Activated CD8-positive, alpha-beta memory T cell treated with anti-CD3 and anti-CD28 coated beads, Interleukin-2, amount 50 U/mL, for 1 hour (primary cell): ENCODE data around the gene SOS1.

Experiments
- DNase-seq: peaks from one replicate; pipeline ENCODE4 v3.0.0-alpha.2; 2020; ENCODE audit errors: extremely low read depth

SOS1 gene

DNA sequence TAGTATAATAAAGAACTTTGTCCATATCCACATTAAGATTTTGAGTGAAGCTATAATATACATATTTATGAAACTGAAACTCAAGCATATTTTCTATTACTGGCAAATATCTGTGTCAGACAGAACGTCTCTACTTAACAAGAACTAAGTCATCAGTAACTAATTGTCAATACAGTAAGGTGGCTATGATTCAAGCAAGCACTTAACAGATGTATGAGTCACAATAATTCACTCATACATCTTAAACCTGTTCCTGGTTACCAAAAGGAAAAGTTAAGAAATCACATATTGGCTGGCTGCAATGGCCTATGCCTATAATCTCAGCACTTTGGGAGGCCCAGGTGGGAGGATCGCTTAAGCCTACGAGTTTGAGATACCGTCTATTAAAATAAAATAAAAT is 96.0 kb downstream of the SOS1 start:
- DNase-seq: no peak

DNA sequence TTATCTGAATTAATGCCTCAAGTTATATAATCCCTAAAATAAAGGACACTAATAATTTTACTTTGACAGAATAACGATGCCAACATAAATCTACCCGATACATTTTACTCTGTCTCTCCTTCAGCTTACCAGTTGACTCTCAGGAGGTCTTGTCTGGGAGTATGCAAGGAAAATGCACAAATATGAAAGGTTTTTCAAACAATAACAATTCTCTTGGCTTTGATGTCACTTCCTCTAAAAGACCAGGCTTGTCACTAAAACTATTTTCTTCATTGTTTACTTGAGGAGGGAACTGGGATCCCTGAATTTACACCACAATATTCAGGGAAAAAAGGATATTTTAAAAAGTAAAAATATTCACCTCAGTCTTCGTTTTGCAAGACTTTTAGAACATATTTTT is 97.2 kb downstream of the SOS1 start:
- no peak for DNase-seq

- DNase-seq: no peak
These were observed 98.1 kb downstream of the SOS1 start for GRCh38 chr2:39022642-39023235.

- DNase-seq: no peak
These were observed 100.5 kb downstream of the SOS1 start for GRCh38 chr2:39020383-39020782.

DNA sequence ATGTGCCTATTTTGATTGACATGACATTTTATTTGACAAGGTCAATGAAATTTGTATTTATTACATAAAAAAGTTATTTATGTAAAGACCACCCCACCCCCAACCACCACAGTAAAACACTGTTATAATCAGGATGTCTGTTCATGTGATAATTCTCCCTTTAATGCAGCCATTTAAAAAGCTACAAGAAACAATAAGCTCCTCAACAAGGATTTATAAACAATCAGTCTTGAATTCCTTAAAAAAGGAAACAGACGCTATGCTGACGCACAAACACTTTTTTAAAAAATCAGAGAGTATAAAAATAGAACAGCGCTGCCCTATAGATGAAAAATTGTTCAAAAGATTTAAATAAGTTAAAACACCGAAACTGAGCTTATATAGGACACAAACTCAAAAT is 102.2 kb downstream of the SOS1 start:
- DNase-seq: no peak

- no peak for DNase-seq
These were observed 103.5 kb downstream of the SOS1 start for GRCh38 chr2:39017334-39017733.

- no peak for DNase-seq
These were observed 105.4 kb downstream of the SOS1 start for GRCh38 chr2:39015424-39015823.

DNA sequence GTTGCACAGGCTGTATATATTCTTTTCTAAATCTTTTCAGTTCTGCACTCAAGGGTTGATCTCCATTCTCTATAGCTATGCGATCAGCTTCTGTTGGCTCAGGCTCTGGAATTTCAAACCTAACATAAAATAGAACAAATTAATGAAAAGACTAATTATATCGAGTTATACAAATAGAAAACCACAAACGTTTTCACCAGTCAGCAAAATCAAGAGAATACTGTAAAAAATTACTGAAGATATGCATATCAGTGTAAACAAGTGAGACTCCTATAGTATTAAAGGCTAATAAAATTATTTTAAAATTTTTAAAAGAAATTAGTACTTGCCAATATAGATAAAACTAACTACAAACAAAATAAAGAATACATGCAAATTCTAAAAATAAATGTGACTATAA is 107.0 kb downstream of the SOS1 start:
- no peak for DNase-seq

DNA sequence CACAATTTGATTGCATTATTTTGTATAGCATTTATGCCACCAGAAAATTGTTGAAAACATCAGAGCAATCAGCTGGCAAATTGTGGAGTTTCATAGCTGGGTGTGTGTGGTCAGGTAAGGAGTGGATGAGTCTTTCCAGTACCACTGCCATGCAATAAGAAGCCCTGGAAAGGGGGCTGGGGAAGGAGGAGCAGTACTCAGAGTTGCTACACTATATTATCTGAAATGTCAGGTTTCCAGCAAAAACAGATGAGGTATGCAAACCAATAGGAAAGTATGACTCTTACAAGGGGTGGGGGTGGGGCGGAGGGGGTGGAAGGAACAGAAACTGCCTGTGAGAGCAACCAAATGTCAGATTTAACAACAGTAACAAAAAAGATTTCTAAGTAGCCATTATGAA is 112.2 kb downstream of the SOS1 start:
- DNase-seq: no peak

DNA sequence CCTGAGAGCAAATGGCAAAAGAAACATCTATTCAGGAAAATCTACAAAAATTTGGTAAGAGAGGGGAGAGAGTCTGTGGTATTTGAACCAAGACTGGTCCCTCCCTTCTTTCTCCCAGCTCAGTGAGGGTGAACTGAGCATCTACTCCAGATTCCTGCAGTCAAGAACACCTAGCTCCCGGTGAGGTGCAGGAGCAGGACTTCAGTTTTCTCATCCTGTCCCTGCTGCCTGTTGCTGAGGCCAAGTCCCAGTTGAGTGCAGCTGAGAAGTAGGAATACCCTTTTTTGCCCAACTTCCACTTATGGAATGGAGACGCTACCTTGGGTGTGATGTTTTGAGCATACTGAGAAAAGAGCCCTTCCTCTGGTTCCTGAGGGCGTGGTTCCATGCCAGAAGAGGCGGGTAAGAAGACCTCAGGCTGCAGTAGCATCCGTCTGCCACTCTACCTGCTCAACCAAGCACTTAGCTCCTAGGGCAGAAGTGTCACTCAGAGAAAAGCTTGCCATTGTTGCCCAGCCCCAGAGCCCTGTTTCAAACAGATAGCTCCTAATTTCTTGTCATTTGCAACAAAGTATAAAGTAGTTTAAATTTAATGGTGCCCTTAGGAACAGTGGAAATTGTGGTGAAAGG is 112.9 kb downstream of the SOS1 start:
- DNase-seq: no peak

DNA sequence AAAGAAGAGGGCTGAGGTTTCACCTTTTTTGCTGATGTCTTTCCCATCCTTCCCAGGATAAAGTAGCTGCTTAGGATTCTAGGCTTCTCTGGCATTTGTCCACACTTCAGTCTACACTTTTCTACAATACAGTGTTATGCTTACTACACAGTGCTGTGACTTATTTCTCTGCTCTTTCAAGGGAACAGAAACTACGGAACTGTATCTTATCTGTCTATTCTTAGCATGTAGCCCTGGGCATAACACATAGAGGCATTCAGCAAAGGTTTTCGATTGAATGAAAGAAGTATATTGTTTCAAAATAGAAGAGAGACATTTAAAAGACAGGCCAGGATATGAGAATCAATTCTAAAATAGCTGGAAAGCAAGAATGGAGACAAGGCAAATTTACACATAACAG is 120.3 kb downstream of the SOS1 start:
- DNase-seq: no peak

DNA sequence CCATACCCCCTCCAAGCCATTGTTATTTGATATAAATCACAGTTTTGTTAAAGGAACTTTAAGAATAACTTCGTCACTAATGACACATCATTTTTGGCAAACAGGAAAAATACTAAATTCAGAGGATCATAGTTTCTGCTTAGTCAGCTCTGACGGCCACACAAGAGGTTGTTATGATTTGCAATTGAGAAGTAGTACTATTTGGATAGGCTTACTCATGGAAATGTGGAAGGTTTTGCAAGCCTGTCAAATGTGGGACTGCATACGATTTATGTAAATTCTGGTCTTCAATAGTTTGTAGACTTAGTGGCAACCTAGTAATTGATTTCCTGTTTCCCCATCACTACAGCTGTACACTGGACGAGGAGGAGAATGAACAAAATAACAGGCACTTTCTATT is 123.1 kb downstream of the SOS1 start:
- no peak for DNase-seq

DNA sequence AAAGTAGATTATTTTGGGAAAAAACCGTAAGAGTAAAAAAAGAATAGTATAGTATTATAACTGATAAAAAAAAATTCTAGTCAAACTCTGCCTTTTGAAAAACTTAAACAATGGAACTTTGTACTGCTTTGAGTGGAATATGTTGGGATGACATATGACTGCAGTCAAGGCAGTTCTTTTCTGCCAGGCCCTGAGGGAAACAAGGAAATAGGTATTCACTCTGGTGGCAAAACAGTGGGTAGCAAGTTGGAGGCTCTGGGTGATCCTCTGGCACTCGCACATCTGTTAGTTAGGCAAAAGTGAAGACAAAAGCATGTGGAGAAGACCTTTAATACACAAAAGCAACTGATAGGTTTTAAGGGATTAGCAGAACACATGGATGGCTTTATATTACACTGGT is 129.0 kb downstream of the SOS1 start:
- DNase-seq: no peak

- no peak for DNase-seq
These were observed 132.1 kb downstream of the SOS1 start for GRCh38 chr2:38988716-38989115.

DNA sequence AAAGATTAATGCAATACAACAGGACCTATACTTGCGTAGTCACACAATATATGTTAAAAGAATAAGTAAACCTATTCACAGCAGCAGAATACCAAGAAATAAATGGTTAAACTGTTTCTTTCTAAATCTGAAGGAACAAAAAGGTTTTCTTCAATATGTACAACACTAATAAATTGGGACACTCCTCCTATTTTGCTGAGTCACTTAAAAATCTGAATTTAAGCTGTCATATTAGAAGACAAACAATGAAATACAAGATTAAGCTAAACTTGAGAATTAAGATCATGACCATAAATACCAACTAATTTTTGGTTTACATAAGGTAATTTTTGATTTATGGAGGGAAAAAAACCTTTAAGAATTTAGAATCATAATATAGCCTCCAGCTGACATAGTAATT is 138.4 kb downstream of the SOS1 start:
- DNase-seq: no peak

GRCh38 chr2:38981670-38982357 is 139.0 kb downstream of the SOS1 start:
- DNase-seq: no peak

DNA sequence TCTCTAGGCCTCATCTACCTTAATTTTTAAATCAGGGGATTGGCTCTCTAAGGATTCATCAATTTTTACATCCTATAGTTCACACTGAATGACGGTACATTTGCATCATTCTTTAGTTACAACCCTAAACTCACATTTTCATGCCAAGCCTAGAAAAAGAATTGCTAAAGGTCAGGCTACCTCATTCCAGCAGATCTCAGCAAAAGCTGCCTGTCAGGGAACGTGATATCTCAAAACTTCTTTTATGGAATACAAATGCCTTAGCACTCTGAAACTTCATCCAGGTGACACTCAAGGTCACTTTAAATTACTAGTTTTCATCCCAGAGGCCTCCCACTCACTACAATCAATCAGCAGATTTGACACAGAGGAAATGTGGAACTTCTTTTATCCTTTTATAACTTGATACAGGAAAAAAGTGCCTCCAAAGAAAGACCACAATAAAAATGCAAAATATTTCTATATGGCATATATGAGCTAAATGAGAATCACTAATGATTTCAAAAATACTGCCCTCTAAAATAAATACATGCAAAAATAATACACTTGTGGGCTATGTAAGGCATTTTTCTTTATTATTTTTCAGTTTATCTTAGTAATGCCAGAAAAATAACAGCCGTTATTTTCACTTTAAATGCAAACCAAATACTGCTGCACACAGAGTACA is 139.7 kb downstream of the SOS1 start:
- DNase-seq: no peak

GRCh38 chr2:38978908-38979307 is 141.9 kb downstream of the SOS1 start:
- no peak for DNase-seq

GRCh38 chr2:38978296-38978903 is 142.5 kb downstream of the SOS1 start:
- no peak for DNase-seq

DNA sequence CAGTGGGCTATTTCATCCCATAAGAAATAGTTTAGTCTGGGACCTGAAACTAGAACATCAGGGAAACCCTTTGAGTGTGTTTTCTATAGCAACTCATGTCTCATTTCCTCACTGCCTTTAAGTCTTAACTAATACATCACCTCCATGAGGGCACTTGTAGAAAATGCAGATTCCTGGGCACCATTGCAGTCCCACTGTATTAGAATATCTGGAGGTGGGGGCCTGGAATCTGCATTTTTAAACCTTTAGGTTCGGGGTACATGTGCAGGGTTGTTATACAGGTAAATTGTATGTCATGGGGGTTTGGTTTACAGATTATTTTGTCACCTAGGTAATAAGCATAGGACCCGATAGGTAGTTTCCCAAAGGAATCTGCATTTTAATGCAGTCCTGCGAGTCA is 143.8 kb downstream of the SOS1 start:
- DNase-seq: no peak

DNA sequence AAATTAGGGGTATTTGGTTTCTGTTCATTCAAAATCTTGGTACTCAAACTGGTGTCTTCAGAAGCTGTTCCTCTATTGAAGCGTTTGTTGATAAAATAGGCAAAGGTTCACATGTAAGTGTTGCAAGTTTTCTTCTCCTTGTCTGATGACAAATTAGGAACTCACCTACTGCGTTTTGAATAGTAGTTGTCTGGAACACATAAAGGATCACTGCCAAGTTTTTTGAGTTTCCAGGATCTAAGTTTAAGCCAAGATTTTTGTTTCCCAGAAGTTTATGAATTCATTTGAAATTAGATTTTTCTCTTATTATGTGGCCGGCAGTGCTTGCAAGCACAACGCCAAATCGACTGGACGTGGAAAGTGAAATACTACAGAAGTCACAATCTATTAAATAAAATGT is 145.8 kb downstream of the SOS1 start:
- no peak for DNase-seq

DNA sequence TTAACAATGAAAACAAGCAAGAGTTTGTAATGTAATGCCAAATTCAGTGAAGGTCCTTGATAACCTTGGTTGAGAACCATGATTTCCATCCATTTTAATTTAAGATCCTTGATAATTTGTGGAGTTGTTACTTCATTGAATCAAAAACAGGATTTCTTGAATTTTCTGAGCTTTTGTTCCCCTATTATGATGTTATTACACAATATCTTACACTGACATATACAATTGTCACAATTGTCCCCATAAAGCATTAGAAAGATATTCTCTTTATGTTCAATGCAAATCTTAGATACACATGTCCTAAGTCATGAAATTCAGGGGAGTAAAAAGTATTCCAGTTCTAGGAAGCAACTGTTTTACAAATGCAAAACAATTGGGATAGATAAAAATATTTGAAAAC is 147.6 kb downstream of the SOS1 start:
- no peak for DNase-seq

- no peak for DNase-seq
These were observed 149.5 kb downstream of the SOS1 start for GRCh38 chr2:38971377-38971776.
